GM13977 (cell line): Measurements from ENCODE around the gene IL19.
"Not testable (repeated sequence)": the region's sequence is repeated elsewhere in the genome, so short reads cannot be mapped to it uniquely, and the experiment has no call there.

Source experiments
- DNase-seq: peaks from one replicate; pipeline ENCODE4 v3.0.0; 2012; ENCODE audit warnings: low spot score
- CTCF ChIP-seq: IDR thresholded peaks from 2 replicates; pipeline ENCODE4 v1.5.1; 2012; ENCODE audit warnings: mild to moderate bottlenecking, control low read depth; ENCODE audit not compliant: insufficient read depth; ENCODE audit errors: extremely low read depth, missing control alignments
- in situ Hi-C: fragments of 300-500 bp; cut with MboI; formaldehyde crosslinking; loops from one replicate; pipeline ENCODE4 v1.12.0; 2022; ENCODE audit warnings: low sequenced_read_pairs, low pct_unique_long_range_greater_than_20kb, mixed read lengths, inconsistent platforms; ENCODE audit not compliant: unreplicated experiment

Gene IL19

DNA sequence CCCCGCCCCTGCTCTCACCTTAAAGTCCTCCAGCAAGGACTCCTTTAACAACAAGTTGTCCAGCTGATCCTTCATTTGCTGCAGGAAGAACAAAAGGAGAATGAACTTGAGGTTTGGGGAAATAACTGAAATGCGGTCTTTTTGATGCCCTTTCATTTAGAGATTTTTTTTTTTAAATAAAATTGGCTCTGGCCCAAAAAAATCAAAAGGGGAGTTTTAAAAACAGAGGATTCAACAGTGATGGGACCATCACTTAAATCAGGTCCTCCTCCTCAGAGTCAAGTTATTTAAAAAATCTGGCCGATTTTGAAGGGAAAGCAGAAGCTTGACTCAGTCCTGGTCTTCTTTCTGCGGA, 742 bp downstream of the IL19 start:
- in situ Hi-C loops = no loop called here
- TF ChIP-seq CTCF = no peak
- DNase-seq = no peak

DNA sequence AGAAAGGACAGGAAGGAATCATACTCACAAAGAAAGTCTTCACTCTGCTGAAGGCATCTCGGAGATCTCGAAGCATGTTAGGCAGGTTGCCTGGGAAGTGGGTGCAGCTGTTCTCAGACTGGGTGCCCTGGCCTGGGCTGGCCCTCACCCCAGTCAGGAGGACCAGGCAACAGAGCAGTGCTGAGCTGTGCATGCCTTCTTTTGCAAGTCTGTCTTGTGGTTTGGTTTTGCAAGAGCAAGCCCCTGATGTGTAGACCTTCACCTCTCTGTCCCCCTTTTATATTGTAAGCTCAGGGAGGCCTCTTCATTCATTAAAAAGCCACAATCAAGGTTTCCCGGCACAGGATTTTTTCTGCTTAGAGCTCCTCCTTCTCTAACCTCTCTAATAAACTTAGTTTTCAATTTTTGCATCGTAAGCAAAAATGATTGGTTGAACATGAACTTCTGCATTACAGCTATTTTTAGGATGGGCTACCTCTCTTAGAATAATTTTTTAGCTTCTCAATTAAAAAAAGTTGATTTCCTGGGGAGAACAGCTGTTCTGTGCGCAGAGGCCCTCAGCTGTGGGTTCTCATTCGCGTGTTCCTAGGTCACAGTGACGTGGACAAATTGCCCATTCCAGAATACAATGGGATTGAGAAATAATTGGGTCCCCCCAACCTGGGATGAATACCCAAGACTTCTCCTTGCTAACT, 1.8 kb downstream of the IL19 start, which contains the start of gene IL10:
TSS of gene IL10 (minus strand) at position 252 of the 695 bp plus-strand sequence. CDS start at position 193, 59 bp downstream.
- no peak for TF ChIP-seq CTCF
- in situ Hi-C loops = no loop called here
- no peak for DNase-seq

DNA sequence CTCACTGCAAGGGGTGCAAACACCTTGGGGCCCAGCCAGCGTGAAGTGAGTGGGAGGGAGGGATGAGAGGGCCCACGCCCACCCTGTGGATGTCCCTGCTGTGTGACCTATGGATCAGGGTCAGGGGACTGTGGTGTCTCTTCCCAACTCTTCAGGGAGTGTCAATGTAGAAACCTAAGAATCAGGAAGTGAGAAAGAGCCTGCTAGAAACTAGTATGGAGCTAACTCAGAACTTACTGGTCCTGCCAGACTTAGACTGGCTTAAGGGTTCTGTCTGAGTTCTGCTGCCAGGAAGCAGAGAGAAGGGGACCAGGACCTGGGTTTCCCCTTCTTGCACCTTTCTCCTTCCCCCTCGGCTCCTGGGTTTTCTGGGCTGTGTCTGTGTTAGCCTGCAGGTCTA, 3.5 kb downstream of the IL19 start:
- TF ChIP-seq CTCF = no peak
- in situ Hi-C loops = no loop called here
- no peak for DNase-seq

GRCh38 chr1:206776229-206776628, 5.7 kb downstream of the IL19 start:
- in situ Hi-C loops = no loop called here
- TF ChIP-seq CTCF = no peak
- DNase-seq = no peak

- in situ Hi-C loops = no loop called here
- TF ChIP-seq CTCF = no peak
- no peak for DNase-seq
These were observed 7.5 kb downstream of the IL19 start for GRCh38 chr1:206778031-206778430.

- in situ Hi-C loops, DNase-seq: not testable (repeated sequence)
These were observed 8.3 kb downstream of the IL19 start for GRCh38 chr1:206778911-206779310.

DNA sequence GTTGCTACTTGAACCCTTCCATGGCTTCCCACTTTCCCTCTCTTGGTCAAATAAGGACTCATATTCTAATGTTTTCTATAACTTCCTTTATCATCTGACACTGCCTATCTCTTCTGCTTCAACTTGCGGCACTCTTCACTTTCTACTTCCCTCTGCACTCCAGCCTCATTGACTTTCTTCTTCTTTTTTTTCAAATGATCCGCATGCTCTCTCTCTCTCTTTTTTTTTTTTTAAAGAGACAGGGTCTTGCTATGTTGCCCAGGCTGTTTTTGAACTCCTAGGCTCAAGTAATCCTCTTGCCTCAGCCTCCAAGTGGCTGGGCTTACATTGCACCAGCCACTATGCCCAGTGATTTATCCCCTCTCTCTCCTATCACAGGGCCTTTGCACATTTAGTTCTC, 9.1 kb downstream of the IL19 start:
- DNase-seq = no peak
- in situ Hi-C loops = no loop called here
- TF ChIP-seq CTCF = no peak
